Thyroid gland (tissue), 4 donors: ENCODE data around the gene ADI1.

Source experiments
- POLR2A ChIP-seq, 2 donors: fragments of 450-650 bp; IDR thresholded peaks; one replicate each; pipeline ENCODE4 v1.6.1; 2017; ENCODE audit warnings: antibody characterized with exemption in 2 of 2, mild to moderate bottlenecking in 2 of 2, moderate library complexity in 1 of 2
- TF ChIP-seq, protein P1 (sequence below), 6 experiments: fragments of 200-600 bp in 3 of 6; fragments of 450-650 bp in 3 of 6; sonication (generic) in 3 of 6; IDR thresholded peaks; one replicate each; pipeline ENCODE4 v1.5.1; 2016 to 2019; ENCODE audit warnings: antibody characterized with exemption in 6 of 6, mild to moderate bottlenecking in 2 of 6, inconsistent platforms in 1 of 6, moderate library complexity in 1 of 6

DNA sequence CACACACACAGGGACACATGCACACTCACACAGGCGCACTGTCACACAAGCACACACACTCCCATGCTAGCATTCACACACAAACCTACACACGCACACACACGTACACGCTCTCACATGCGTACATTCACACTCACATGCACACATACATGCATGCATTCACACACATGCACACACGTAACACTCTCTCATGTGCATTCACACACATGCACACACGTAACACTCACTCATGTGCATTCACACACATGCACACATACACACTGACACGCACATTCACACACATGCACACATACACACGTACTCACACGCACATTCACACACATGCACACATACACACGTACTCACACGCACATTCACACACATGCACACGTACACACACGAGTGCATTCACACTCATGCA lies 16.3 kb downstream of the ADI1 start:
- TF ChIP-seq POLR2A (IDR thresholded peaks at IDR 0.05): no peak
- TF ChIP-seq, protein P1, sequence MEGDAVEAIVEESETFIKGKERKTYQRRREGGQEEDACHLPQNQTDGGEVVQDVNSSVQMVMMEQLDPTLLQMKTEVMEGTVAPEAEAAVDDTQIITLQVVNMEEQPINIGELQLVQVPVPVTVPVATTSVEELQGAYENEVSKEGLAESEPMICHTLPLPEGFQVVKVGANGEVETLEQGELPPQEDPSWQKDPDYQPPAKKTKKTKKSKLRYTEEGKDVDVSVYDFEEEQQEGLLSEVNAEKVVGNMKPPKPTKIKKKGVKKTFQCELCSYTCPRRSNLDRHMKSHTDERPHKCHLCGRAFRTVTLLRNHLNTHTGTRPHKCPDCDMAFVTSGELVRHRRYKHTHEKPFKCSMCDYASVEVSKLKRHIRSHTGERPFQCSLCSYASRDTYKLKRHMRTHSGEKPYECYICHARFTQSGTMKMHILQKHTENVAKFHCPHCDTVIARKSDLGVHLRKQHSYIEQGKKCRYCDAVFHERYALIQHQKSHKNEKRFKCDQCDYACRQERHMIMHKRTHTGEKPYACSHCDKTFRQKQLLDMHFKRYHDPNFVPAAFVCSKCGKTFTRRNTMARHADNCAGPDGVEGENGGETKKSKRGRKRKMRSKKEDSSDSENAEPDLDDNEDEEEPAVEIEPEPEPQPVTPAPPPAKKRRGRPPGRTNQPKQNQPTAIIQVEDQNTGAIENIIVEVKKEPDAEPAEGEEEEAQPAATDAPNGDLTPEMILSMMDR (IDR thresholded peaks at IDR 0.05): no peak
